NCI-H1694 (cell line): ENCODE results near the gene TXNRD1.
A peak's percentile ranks its signal among the peaks of the same experiment; 100 is the strongest.
"Not testable (repeated sequence)": the region's sequence is repeated elsewhere in the genome, so short reads cannot be mapped to it uniquely, and the experiment has no call there.

Experiments used
- DNase-seq: peaks from one replicate; lab custom pipeline; 2025; lab: John Stamatoyannopoulos, UW

The TXNRD1 gene

DNA sequence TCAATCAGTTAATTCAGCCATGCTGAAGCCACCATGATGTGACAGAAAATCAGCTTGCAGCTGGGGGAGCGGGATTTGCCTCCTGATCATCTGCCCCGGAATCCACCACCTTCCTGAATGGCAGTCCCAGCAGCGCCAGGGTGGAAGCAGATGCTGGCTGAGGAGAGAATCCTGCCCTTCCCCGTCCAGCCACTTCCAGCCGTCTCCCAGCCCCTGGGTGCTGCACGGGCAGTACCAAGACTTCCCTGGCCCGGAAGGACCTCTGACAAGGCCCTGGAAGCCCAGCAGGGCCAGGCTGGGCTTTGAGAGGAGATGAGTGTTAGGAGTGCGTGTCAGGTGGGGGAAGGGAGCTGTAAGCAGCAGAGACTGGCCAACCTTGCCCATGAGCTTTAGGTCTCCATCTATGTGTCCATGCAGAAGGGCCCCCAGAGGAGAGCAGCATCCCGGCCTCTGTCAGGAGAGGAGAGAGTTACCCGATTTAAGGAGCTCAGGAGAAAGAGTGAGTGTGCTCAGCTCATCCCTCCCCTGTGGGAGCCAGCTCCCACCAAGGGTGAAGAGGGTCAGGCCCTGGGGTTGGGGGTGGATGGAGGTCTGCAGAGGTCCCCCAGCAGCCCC, 157.2 kb downstream of the TXNRD1 start:
- no peak for DNase-seq

DNA sequence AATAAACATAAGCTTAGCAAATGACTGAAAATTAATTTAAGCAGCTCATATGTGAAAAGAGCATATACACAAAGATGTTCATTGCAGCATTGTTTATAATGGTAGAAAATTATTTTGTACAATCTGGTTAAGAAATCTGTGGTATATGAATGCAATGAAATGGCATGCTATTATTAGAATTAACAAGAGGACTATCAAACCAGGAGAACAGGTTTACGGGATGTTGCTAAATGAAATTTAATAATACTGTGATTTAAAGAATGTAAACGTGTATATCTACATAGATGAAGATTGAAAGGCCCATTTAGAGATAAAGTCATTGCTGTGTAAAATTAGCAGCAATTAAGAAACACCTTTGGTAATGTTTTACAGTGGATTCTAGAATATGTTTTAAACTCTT, 158.5 kb downstream of the TXNRD1 start:
- DNase-seq: no peak

DNA sequence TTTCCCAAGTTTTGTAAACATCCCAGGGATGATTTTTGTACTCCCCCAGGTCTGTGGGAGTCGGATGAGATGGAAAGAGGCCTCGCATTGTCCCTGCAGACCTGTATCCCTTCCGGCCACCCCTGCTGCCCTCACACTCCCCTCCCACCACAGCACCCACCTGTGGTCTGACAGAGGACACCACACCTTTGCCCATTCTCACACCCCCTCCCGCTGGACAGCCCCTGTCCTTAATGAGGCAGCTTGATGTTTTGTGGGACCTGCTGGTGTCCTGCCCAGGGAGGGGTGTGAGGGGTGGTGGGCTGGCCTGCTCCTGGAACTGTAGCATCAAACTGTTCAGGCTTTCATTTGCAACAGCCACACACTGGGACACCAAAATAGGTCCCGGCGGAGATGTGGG, 159.2 kb downstream of the TXNRD1 start:
- no peak for DNase-seq

DNA sequence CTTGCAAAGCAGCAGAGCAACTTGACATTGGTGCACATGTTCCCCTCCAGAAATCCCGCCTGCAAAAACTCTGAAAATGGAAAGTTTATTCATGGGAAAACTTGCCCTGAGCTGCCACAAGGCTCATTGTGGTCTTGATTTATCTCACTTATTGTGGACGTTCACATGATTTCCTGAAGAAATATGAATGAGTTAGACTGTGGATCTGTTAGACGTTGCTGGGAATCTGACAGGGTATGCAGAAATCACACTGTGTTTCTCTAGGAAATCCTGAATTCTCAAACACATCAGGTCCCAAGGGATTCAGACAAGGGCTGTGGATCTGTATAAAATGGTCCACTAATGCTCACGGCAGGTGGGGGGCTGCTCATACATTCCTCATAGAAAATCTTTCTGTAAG, 160.2 kb downstream of the TXNRD1 start:
- no peak for DNase-seq

GRCh38 chr12:104376650-104377513, 161.3 kb downstream of the TXNRD1 start:
- no peak for DNase-seq

DNA sequence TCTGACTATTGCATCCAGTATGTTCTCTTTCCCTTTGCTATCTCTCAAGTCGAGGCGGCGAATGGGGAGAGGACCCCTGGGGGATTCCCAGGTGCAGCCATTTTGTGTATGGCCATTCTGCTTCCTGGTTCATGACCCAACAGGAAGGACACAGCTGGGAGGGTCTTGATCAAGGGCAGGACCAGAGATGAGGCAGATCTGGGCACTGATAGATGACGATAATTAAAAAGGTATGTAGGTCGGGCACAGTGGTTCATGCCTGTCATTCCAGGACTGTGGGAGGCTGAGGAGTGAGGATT, 161.9 kb downstream of the TXNRD1 start:
- no peak for DNase-seq

DNA sequence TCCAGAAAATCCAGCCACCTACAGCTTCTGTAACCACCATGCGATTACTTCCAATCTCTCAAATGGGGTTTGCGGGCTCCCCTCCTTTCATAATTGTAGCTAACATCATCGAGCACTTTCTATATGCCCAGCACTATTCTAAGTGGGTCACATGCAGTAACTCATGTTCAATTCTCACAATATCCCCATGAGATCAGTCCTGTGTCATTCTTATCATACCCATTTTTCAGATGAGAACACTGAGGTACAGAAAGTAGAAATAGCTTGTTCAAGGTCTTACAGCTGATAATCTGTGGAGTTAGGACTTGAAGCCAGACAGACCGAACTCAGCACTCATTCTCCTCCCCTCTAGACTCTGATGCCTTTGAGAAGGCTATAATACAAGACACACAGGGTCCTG, 162.8 kb downstream of the TXNRD1 start:
- no peak for DNase-seq

DNA sequence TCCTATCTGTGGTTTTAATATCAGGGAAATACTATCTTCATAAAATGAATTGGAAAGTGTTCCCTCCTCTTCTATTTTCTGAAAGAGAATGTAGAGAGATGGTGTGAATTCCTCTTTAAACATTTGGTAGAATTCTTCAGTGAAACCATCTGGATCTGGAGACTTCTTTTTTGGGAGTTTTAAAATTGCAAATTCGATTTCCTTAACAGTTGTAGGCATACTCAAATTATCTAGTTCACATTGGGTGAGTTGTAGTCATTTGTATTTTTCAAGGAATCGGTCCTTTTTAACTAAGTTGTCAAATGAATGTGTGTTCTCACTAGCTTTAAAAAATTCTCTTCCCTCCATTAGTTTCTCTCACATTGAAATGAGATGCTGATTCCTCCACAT, 165.8 kb downstream of the TXNRD1 start:
- DNase-seq: no peak

DNA sequence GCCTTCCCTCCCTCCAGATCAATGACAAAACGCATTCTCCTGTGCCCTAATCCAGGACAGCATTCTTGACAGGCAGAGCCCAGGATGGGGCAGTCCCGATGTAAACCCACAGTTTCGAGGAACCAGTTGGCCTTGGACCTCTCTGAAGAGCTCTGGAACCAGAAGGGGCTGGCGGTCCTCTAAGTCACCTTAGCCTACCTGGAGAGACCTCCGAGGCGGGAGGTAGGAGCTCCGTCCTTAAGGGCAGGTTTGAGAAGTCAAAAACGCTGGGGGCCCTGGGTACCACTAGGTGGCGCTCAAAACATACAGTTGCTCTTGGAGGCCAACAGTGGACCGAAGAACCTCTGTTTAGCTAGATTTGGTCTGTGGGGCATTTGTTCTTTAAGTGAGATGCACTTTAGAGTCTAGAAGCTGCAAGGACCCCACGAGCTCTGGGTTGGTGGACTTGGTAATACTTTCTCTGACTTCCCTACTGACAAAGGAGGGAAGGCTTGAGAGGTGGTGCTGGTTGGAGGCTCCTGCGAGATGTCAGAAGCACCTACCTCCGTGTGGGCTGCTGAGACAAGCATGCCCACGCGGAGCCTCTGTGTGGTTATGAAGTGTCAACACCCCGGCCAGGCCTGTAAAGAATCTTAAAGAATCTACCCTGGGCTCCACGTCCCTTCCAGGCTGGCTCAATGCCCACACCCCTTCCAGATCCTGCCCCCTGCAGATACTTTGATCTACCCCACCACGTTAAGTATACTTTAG, 166.3 kb downstream of the TXNRD1 start:
- DNase-seq: peak; percentile 74

DNA sequence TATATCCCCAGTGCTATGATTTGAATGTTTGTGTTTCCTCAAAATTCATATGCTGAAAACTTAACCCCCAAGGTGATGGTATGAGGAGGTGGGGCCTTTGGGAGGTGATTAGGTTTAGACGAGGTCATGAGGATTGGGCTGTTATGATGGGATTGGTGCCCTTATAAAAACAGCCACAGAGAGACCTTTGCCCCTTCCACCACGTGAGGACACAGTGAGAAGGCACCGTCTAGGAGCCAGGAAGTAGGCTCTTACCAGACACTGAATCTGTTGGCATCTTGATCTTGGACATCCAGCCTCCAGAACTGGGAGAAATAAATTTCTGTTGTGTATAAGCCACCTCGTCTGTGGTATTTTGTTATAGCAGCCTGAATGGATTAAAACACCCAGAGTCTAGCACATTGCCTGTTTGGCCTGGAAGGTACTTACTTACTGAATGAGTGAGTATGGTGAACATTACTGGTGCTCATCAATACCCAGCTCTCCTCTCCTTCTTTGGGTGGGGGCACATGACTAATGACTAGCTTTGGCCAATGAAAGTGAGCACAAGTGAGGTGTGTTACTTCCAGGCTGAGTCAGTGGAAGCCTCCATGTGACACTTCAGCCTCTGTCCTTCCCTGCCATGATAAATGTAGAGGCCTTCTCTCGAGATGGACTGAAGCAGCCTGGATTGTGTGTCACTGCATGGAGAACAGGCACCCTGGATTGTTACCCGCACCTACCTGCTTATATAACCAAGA, 168.7 kb downstream of the TXNRD1 start:
- DNase-seq: no peak

DNA sequence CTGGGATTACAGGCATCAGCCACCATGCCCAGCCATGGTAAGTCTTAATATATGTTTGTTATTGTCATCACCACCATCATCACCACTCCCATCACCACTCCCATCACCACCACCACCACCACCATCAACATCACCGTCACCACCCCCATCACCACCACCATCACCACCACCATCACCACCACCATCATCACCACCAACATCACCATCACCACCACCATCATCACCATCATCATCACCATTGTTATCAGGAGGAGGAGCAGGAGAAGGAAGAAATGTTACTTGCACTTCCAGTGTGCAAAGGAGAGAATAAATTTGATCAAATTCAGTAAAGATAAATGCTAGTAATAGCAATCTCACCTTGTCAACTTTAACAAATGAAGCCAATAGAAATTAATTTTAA, 169.9 kb downstream of the TXNRD1 start:
- no peak for DNase-seq

DNA sequence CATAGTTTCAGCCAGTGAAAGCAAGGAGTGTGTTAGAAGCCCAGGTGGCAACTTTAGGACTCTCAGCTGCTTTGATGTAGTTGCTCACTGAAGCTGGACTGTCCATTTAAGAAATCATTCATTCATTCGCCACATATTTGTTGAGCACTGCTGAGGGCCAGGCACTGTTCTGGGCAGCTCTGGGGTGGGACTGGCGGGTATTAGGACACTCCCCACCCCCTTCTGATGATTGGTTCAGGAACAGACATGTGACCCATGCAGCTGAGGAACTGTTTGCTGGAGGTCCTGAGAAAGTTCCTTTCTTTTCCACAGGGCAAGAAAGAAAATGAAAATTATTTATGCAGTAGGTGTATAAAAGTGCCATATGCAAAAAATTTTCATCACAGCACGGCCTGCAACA, 170.9 kb downstream of the TXNRD1 start:
- no peak for DNase-seq

- DNase-seq: no peak
Observed at GRCh38 chr12:104387190-104387589, 171.6 kb downstream of the TXNRD1 start.

GRCh38 chr12:104394086-104394485, 178.5 kb downstream of the TXNRD1 start:
- DNase-seq: not testable (repeated sequence)
